ENCODE results near the gene LARGE1.

DNA sequence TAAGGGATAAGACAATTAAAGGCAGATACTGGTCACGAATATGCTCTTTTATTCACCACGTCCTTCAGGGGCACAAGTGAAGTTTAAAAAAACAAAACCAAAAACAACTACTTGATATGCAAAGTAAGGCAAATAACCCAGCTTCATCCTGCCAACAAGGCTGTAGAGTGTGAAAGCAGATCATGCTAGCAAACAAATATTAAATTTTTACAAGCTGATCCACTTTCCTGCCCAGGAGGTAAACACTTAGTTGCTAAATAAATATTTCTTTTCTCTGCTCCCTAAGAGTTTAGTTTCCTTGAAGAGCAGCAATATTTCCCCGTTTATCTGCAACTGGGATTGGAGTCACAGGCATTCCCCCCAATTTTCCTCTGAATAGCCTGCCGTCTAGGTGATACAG lies 300.2 kb downstream of the LARGE1 start:
- no peak for TF ChIP-seq EZH2 (IDR thresholded peaks at IDR 0.05; ENCODE audit: borderline replicate concordance, low read depth, low read length, severe bottlenecking)
- TF ChIP-seq, protein P1, sequence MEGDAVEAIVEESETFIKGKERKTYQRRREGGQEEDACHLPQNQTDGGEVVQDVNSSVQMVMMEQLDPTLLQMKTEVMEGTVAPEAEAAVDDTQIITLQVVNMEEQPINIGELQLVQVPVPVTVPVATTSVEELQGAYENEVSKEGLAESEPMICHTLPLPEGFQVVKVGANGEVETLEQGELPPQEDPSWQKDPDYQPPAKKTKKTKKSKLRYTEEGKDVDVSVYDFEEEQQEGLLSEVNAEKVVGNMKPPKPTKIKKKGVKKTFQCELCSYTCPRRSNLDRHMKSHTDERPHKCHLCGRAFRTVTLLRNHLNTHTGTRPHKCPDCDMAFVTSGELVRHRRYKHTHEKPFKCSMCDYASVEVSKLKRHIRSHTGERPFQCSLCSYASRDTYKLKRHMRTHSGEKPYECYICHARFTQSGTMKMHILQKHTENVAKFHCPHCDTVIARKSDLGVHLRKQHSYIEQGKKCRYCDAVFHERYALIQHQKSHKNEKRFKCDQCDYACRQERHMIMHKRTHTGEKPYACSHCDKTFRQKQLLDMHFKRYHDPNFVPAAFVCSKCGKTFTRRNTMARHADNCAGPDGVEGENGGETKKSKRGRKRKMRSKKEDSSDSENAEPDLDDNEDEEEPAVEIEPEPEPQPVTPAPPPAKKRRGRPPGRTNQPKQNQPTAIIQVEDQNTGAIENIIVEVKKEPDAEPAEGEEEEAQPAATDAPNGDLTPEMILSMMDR (IDR thresholded peaks at IDR 0.05; ENCODE audit: borderline replicate concordance, extremely low read depth, low read length, poor library complexity, severe bottlenecking): no peak

Measured in DND-41 (cell line).